Fibroblast of gingiva (primary cell): ENCODE results near the gene HMCN2.
A peak's percentile ranks its signal among the peaks of the same experiment; 100 is the strongest.

Source experiments
- DNase-seq: peaks from one replicate; pipeline ENCODE4 v3.0.0-alpha.2; 2011; ENCODE audit warnings: low read depth

HMCN2 gene

GRCh38 chr9:130451509-130452388, 186.2 kb downstream of the HMCN2 start:
- peak; percentile 90 for DNase-seq

- no peak for DNase-seq
Observed at GRCh38 chr9:130452835-130453234, 187.3 kb downstream of the HMCN2 start.

GRCh38 chr9:130453487-130453886, 187.9 kb downstream of the HMCN2 start:
- no peak for DNase-seq

- DNase-seq = no peak
Observed at GRCh38 chr9:130454096-130454811, 188.7 kb downstream of the HMCN2 start.

- no peak for DNase-seq
Observed at GRCh38 chr9:130454812-130455325, 189.3 kb downstream of the HMCN2 start.

- no peak for DNase-seq
Observed at GRCh38 chr9:130458027-130458803, 192.7 kb downstream of the HMCN2 start.

- no peak for DNase-seq
Observed at GRCh38 chr9:130458804-130459067, 193.2 kb downstream of the HMCN2 start.

GRCh38 chr9:130459151-130459550, 193.6 kb downstream of the HMCN2 start:
- no peak for DNase-seq

GRCh38 chr9:130459941-130460669, 194.5 kb downstream of the HMCN2 start:
- DNase-seq = no peak

- no peak for DNase-seq
Observed at GRCh38 chr9:130461218-130461630, 195.7 kb downstream of the HMCN2 start.

- DNase-seq = no peak
Observed at GRCh38 chr9:130461731-130462130, 196.2 kb downstream of the HMCN2 start.

- DNase-seq = no peak
Observed at GRCh38 chr9:130462685-130463540, 197.4 kb downstream of the HMCN2 start.

GRCh38 chr9:130463763-130464745, 198.5 kb downstream of the HMCN2 start:
- DNase-seq = no peak

- DNase-seq = no peak
Observed at GRCh38 chr9:130465383-130466096, 200.0 kb downstream of the HMCN2 start.

- no peak for DNase-seq
Observed at GRCh38 chr9:130466537-130467217, 201.1 kb downstream of the HMCN2 start.

GRCh38 chr9:130467316-130467715, 201.8 kb downstream of the HMCN2 start:
- no peak for DNase-seq

GRCh38 chr9:130468566-130468965, 203.0 kb downstream of the HMCN2 start:
- DNase-seq = no peak

GRCh38 chr9:130470269-130470668, 204.7 kb downstream of the HMCN2 start:
- no peak for DNase-seq
